HG02623 (cell line): ENCODE measurements around the gene CDH8.
"Not testable (repeated sequence)": the region's sequence is repeated elsewhere in the genome, so short reads cannot be mapped to it uniquely, and the experiment has no call there.

Experiments used
- ATAC-seq: cut with Tn5 transposase; IDR thresholded peaks from one replicate; pipeline ENCODE4 v1.9.1; 2021; ENCODE audit warnings: moderate library complexity; ENCODE audit not compliant: unreplicated experiment

CDH8 gene

GRCh38 chr16:61937646-61938045 is 98.6 kb downstream of the CDH8 start:
- no peak for ATAC-seq

GRCh38 chr16:61936522-61936921 is 99.7 kb downstream of the CDH8 start:
- ATAC-seq: no peak

- ATAC-seq: no peak
Observed at GRCh38 chr16:61934601-61935000, 101.6 kb downstream of the CDH8 start.

GRCh38 chr16:61929776-61930175 is 106.5 kb downstream of the CDH8 start:
- ATAC-seq: no peak

- no peak for ATAC-seq
Observed at GRCh38 chr16:61926766-61927165, 109.5 kb downstream of the CDH8 start.

GRCh38 chr16:61923629-61924028 is 112.6 kb downstream of the CDH8 start:
- ATAC-seq: no peak

- no peak for ATAC-seq
Observed at GRCh38 chr16:61921373-61921772, 114.9 kb downstream of the CDH8 start.

GRCh38 chr16:61917865-61918826 is 118.1 kb downstream of the CDH8 start:
- not testable (repeated sequence) for ATAC-seq

GRCh38 chr16:61915569-61915968 is 120.7 kb downstream of the CDH8 start:
- ATAC-seq: no peak

GRCh38 chr16:61909074-61909473 is 127.2 kb downstream of the CDH8 start:
- ATAC-seq: no peak

GRCh38 chr16:61908426-61908825 is 127.8 kb downstream of the CDH8 start:
- ATAC-seq: no peak

GRCh38 chr16:61901689-61902088 is 134.5 kb downstream of the CDH8 start:
- no peak for ATAC-seq

- no peak for ATAC-seq
Observed at GRCh38 chr16:61900482-61900881, 135.8 kb downstream of the CDH8 start.

- no peak for ATAC-seq
Observed at GRCh38 chr16:61897657-61898056, 138.6 kb downstream of the CDH8 start.

- ATAC-seq: no peak
Observed at GRCh38 chr16:61892531-61892930, 143.7 kb downstream of the CDH8 start.

GRCh38 chr16:61891460-61891859 is 144.8 kb downstream of the CDH8 start:
- no peak for ATAC-seq

- ATAC-seq: no peak
Observed at GRCh38 chr16:61890386-61890785, 145.9 kb downstream of the CDH8 start.

- ATAC-seq: no peak
Observed at GRCh38 chr16:61887903-61888302, 148.3 kb downstream of the CDH8 start.

- no peak for ATAC-seq
Observed at GRCh38 chr16:61885343-61885742, 150.9 kb downstream of the CDH8 start.

- no peak for ATAC-seq
Observed at GRCh38 chr16:61879306-61879705, 156.9 kb downstream of the CDH8 start.

GRCh38 chr16:61877436-61877835 is 158.8 kb downstream of the CDH8 start:
- no peak for ATAC-seq

- ATAC-seq: no peak
Observed at GRCh38 chr16:61872778-61873119, 163.5 kb downstream of the CDH8 start.
